ENCODE results near the gene IFITM2.
A peak's percentile ranks its signal among the peaks of the same experiment; 100 is the strongest.
"Not testable (repeated sequence)": the region's sequence is repeated elsewhere in the genome, so short reads cannot be mapped to it uniquely, and the experiment has no call there.

- not testable (repeated sequence) for TF ChIP-seq RAD21 (CRISPR knock-in tag; IDR thresholded peaks at IDR 0.05); ZNF12 (CRISPR knock-in tag; IDR thresholded peaks at IDR 0.05); SMAD1 (CRISPR knock-in tag; IDR thresholded peaks at IDR 0.05; ENCODE audit: borderline replicate concordance, low read depth); PHF20 (CRISPR knock-in tag; IDR thresholded peaks at IDR 0.05); EZH2 (conservative IDR thresholded peaks at IDR 0.05; ENCODE audit: low read depth, low read length); RBM39 (IDR thresholded peaks at IDR 0.05; ENCODE audit: low read depth, low read length, poor library complexity, severe bottlenecking); NCOA2 (CRISPR knock-in tag; IDR thresholded peaks at IDR 0.05); ZNF230 (CRISPR knock-in tag; IDR thresholded peaks at IDR 0.05); ZNF337 (CRISPR knock-in tag; IDR thresholded peaks at IDR 0.05; ENCODE audit: borderline replicate concordance, low read depth)
- TF ChIP-seq, protein P1, sequence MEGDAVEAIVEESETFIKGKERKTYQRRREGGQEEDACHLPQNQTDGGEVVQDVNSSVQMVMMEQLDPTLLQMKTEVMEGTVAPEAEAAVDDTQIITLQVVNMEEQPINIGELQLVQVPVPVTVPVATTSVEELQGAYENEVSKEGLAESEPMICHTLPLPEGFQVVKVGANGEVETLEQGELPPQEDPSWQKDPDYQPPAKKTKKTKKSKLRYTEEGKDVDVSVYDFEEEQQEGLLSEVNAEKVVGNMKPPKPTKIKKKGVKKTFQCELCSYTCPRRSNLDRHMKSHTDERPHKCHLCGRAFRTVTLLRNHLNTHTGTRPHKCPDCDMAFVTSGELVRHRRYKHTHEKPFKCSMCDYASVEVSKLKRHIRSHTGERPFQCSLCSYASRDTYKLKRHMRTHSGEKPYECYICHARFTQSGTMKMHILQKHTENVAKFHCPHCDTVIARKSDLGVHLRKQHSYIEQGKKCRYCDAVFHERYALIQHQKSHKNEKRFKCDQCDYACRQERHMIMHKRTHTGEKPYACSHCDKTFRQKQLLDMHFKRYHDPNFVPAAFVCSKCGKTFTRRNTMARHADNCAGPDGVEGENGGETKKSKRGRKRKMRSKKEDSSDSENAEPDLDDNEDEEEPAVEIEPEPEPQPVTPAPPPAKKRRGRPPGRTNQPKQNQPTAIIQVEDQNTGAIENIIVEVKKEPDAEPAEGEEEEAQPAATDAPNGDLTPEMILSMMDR (CRISPR knock-in tag; IDR thresholded peaks at IDR 0.05): not testable (repeated sequence)
- TF ChIP-seq, protein P2, sequence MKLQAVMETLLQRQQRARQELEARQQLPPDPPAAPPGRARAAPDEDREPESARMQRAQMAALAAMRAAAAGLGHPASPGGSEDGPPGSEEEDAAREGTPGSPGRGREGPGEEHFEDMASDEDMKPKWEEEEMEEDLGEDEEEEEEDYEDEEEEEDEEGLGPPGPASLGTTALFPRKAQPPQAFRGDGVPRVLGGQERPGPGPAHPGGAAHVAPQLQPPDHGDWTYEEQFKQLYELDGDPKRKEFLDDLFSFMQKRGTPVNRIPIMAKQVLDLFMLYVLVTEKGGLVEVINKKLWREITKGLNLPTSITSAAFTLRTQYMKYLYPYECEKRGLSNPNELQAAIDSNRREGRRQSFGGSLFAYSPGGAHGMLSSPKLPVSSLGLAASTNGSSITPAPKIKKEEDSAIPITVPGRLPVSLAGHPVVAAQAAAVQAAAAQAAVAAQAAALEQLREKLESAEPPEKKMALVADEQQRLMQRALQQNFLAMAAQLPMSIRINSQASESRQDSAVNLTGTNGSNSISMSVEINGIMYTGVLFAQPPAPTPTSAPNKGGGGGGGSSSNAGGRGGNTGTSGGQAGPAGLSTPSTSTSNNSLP (IDR thresholded peaks at IDR 0.05; ENCODE audit: low read depth, low read length): not testable (repeated sequence)
- peak; percentile 21; the same call in 1 of the 2 replicates for TF ChIP-seq ZNF225 (CRISPR knock-in tag; IDR thresholded peaks at IDR 0.05)
Observed at GRCh38 chr11:319121-319887, 11.7 kb downstream of the IFITM2 start.

All from HepG2 (cell line).